NCI-H1092 (cell line): ENCODE data around the gene BEND5.

Experiments
- DNase-seq: peaks from one replicate; lab custom pipeline; 2025; lab: John Stamatoyannopoulos, UW

Gene BEND5

DNA sequence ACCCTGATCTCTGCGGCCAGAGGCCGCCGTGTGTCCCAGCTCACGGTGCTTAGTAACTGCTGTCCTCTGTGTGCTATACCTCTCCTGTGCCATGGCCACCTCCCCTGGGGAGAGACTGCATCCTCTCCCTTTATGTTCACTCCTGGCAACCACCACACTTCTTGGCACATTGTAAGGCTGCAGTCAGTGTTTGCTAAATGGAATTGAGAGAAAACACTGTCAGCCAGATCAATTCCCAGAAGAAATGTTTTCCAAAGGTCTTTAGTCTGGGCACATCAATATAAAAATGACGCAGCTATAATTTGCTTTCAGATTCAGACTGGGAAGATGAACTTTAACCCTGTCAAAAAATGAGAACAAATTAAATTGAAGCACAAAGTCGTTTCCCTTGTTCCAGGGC is 96.8 kb downstream of the BEND5 start:
- peak; percentile 47 for DNase-seq

DNA sequence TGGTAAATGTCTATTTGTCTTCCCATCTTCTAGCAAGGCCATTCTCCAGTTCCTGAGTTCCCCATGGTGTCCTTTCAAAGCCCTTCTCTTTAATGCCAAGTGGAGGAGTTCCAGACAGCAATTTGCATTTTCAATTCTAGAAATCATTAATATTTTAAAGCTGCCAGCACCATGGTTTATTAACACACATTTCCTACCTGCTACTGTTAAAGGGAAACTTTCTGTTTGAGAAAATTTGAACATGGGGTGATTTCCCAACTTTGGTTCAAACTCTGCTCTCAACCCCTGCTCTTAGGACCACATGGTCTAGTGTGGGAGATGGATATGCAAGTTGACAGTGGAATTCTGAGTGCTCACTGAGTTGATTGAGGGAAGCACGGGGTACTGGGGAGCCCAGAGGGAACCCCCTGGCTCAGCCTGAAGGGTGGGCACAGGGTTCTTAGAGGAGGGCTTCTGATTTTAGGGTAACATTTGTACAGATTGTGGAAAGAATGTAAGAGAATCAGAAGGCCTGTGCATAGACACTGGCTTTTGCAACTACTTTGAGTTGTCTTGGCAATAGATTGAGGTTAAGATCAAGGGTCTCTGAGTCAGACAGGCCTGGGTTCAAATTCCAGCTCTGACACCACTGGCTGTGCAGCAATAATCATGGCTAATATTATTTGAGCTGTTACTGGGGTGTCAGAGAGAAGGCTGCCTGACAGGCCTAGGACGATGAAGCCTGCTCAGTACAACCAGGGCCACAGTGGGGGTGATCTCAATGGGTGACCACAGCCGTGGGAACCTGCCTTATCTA is 97.8 kb downstream of the BEND5 start:
- no peak for DNase-seq
